ENCODE data around the gene TMUB1.
A peak's percentile ranks its signal among the peaks of the same experiment; 100 is the strongest.

Gene TMUB1

DNA sequence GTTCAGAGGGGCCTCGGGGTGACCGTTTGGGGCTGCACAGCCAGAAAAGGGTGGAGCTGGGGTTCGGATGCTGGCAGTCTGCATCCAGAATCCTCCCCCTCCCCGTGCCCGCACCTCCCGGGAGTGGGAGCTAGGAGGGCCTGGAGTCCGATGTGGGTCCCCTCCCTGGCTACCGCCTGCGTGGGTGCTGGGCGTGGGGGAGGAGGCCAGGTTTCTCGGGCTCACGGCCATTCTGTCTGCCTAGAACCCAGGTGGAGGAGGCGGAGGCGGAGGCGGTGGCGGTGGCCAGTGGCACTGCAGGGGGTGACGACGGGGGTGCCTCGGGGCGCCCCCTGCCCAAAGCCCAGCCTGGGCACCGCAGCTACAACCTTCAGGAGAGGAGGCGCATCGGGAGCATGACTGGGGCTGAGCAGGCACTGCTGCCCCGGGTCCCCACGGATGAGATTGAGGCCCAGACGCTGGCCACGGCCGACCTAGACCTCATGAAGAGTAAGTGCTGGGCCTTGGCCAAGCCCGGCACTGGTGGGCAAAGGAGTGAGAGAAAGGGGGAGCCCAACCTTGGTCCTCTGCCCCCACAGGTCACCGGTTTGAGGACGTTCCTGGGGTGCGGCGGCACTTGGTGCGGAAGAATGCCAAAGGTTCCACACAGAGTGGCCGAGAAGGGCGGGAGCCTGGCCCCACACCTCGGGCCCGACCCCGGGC lies 16.9 kb downstream of the TMUB1 start:
- DNase-seq, result no peak

- no peak for DNase-seq
Observed at GRCh38 chr7:151065516-151065915, 17.8 kb downstream of the TMUB1 start.

- no peak for DNase-seq
Observed at GRCh38 chr7:151064993-151065392, 18.3 kb downstream of the TMUB1 start.

- DNase-seq, result no peak
Observed at GRCh38 chr7:151064454-151064853, 18.8 kb downstream of the TMUB1 start.

DNA sequence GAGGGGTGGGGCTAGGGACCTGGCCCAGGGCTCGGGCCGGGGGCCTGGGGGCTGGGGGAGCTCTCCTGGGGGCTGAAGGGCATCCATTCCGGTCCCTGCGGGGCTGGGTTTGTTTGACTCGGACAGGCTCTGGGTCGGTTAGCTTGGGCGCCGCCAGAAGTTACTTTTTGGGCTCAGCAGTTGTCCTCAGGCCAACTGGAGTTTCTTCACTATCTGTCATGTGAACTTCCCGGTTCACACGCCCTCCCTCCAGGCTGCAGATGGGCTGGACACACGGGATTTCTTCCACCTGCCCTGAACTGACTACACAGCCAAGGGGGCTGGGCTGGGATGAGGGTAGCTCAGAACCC lies 20.1 kb downstream of the TMUB1 start:
- no peak for DNase-seq

DNA sequence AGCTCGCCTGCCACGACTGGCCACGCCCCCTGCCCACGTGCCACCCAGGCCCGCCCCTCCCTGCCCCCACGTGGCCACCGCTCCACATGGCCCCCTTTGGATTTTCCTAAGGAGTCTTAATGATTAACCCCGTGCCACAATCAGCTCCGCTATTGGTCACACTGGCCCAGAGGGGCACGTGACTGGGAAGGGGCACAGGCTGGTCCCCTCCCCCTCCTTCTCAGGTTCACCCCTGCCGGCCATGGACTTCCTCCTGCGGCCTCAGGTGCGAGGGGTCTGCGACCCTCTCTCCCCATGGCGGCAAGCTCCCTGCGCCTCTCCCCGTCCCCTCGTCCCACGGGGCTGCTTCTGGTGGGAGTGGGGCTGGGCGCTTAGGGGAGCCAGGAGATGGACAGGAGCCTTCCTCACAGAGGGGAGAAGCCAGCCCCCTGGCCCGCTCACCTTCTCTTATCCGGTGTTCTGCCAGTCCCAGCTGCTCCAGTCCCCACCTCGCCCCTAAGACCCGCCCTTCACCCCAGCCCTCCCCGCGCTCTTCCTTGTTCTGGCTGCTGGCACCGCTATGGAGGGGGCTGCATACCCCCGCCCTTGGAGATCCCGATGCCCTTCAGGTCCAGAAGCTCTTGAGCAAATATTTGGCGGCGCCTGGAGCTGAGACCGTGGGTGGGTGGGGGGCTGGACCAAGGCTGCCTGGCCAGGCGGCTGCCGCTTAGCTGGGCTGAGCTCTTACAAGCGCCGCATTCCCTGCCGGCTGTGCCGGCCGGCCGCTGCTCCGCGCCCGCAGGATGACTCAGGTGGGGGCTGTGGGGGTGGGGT lies 20.7 kb downstream of the TMUB1 start:
- DNase-seq, result no peak

- DNase-seq, result no peak
Observed at GRCh38 chr7:151062111-151062398, 21.2 kb downstream of the TMUB1 start.

- no peak for DNase-seq
Observed at GRCh38 chr7:151061213-151062110, 21.8 kb downstream of the TMUB1 start.

DNA sequence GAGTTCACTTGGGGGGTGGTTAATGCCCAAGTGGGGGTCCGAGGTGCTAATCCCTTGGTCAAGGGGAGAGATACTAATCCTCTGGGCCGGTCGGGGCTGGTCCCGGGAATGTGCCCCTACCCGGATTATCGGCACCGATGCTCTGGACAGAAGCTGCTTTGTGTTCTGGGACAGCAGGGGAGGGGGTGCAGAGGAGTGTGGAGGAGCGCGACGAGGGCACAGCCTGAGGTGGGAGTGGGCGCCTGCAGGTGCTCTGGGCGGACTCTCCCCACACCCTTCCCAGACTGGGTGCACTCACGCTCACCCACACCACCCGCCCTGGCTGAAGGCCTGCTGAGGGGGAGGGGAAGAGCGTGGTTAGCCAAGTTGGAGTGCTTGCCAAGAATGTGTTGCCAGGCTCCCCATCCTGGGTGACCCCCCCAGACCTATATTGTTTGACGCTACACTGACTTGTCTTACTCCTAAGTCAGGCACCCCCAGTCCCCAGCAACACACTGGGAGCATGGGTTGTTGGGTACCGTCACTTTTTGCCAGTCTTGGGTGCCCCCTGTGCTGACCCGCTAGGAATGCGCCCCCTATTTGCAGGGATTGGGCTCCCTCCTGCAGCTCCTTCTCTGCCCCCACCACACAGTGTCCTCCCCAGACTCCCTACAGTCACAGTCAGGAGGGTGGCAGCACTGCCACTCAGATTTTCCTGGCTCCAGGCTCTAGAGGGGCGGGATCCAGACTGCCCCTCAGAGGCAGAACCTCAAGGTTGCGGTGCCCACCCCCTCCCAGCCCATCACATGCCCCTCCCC lies 22.7 kb downstream of the TMUB1 start:
- peak in 1 of 2 experiments; percentile 23 for DNase-seq

DNA sequence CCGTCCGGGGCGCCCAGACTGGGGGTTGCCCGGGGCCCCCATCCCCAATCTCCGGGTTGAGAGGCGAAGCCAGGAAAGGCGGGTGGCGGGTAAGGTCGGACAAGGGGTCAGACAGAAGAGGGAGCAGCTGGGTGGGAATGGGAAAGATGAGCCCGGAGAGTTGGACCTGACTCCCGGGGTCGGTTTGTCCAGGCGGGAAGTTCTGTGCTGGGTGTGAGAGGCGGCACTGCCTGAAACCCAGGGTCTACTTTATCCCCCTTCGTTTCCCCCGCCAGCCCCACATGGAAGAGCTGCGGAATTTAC lies 23.2 kb downstream of the TMUB1 start:
- DNase-seq, result no peak

- peak; percentile 44 to 58 for DNase-seq
Observed at GRCh38 chr7:151059367-151060112, 23.8 kb downstream of the TMUB1 start, which contains the start of gene SLC4A2. TSS of gene SLC4A2 (plus strand) at chr7:151059589. CDS start at chr7:151061988, 2,399 bp downstream.

DNA sequence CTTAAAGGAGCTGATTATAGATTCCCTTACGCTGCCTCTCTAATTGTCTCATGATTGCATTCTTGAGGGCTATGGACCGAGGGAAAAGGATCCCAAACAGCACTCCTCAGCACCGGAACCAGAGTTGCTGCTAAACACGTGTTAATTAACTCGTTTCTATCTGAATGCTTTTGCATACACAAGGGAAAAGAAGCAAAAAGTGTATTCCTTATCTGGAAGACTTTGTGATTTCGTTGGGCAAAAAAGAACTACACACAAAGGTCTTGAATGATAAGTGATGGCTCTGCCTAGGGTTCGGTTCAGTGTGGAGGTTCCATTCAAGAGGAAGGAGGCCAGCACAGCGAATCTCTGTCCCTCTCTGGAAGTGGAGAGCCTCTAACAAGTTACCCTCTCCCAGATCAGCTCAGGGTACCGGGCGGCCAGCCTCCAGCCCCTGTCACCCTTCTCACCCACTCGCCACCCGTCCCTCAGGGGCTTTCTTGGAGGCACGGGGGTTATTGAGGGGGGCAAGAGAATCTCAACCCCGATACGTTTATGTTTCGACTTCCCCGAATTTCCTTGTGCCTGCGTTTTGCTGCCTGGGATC lies 24.4 kb downstream of the TMUB1 start:
- DNase-seq, result no peak

DNA sequence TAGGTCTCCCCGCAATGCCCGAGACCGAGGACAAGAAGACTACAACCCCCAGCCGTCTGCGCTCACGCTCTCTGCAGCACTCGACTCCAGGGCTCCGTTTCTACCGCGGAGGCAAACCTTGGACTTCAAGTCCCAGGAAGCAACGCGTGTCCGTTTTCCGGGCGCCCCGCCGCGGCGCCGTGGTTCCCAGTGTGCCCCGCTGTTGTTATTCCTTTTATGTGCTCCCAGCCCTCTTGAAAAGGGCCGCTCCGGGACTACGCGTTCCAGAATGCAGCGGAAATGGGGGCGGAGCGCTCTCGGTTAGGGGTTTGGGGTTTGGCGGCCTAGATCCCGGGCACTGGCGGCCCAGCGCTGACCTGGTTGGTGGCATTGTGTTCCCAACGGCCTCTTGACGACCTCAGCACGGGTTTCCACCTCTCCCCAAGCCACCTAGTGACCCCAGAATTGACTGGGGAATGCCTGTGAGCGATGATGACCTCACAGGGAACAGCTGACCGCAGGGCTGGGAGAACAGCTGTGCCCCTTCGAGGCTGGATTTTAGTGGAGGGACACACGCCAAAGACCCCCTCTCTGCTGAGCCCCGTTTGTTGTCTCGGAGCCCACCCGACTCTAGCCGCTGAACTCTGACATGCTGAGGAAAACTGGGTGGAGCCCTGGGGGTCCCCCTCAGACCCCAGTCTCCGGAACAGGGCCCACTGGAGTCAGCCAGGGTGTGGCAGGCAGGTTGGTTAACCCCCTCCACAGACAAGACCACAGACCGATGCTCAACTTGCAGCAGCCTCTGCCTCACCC lies 25.1 kb downstream of the TMUB1 start:
- DNase-seq, result peak; percentile 97 to 98

GRCh38 chr7:151057506-151057988 lies 25.7 kb downstream of the TMUB1 start, which contains the start of gene CDK5:
TSS of gene CDK5 (minus strand) at chr7:151057897. CDS start at chr7:151057848, 49 bp downstream.
- DNase-seq, result peak in 1 of 2 experiments; percentile 43

DNA sequence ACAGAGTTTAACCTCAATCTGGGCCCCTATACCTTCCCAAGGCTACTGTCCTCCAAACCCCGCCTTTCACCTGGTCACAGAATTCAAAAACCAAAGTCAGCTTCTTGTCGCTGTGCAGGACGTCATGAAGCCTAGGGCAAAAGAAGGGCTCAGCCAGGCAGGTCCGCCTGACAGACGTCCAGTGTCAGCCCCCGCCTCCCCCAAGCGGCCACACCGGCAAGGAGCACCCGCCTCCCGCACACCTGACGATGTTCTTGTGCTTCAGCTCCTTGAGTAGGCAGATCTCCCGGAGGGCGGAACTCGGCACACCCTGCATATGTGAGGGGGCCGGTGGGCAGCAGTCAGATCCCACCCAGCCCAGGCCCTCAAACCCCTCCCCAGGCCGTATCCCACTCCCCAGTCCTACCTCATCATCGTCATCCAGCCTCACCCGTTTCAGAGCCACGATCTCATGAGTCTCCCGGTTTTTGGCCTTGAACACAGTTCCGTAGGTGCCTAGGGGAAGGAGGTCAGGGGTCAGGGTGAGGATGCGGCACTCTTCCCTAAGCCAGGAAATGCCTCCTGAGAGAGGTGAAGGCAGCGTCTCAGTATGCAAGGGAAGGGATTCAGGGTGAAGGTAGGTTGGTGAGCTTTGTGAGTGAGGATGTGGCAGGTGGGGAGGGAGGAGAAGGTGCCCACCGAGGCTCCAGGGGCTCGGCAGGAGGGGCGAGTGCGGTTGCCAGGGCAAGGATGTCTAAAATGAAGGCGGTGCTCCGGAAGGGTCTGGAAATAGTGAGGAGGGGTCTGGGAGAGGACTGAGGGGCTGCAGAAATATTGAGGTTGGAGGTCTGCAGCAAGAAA lies 26.4 kb downstream of the TMUB1 start:
- no peak for DNase-seq

GRCh38 chr7:151056283-151056665 lies 27.0 kb downstream of the TMUB1 start:
- no peak for DNase-seq

GRCh38 chr7:151053751-151054150 lies 29.5 kb downstream of the TMUB1 start:
- no peak for DNase-seq

GRCh38 chr7:151053096-151053495 lies 30.2 kb downstream of the TMUB1 start:
- DNase-seq, result peak; percentile 22 to 27

DNA sequence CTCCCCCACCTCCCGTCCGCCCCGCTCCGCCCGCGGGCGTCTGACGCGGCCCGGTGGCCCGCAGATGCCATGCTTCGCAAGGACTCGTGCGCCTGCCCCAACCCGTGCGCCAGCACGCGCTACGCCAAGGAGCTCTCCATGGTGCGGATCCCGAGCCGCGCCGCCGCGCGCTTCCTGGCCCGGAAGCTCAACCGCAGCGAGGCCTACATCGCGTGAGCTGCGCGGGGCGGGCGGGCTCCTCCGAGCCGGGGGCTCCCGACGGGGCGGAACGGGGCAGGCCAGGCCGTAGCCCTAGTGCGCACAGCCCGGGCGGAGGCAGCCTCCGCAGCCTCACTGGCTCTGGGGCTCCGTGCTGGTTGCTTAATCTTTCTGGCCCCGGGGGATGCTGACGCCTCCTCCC lies 32.2 kb downstream of the TMUB1 start:
- DNase-seq, result no peak
